Measurements from ENCODE around the gene RWDD2A.

GRCh38 chr6:83188501-83188900, 4.7 kb upstream of the RWDD2A start:
- no peak for TF ChIP-seq CTCF (IDR thresholded peaks at IDR 0.05; ENCODE audit: low read depth, low read length)
- no peak for TF ChIP-seq EZH2phosphoT487 (IDR thresholded peaks at IDR 0.05; ENCODE audit: low read depth)
